ENCODE results near the gene MTUS2. TPM values are rescaled to one million over a fixed set of nuclear protein-coding genes. Genes with fewer than 3 reads are reported as not detected.

The MTUS2 gene
- total and polyA plus RNA-seq, 2 of the 8 experiments (the other 6 are each of a cell fraction or from before 2014, with no cell fraction given) = 0.18 to 0.80 TPM

DNA sequence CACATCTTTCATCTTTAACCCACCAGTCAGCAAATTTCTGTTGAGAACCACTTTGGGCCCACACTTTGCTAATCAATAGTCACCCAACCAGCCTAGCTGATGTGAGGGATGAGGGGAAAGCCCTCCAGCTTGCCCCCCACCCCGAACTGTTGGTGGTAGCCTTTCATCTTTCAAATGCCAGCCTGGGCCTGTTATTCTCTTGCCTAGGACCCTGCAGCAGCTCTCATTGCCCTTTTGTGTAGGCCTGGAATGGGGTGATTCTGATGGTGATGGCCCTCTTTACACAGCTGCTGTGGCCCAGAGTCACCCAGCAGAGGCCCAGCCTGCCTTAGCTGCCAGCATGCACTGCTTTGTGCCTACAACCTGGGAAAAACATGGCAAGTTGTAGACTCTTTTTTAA, 480.9 kb downstream of the MTUS2 start (continued):
- no peak for TF ChIP-seq KDM4A (IDR thresholded peaks at IDR 0.05; ENCODE audit: low read depth, low read length, severe bottlenecking)
- TF ChIP-seq SUZ12 (IDR thresholded peaks at IDR 0.05; ENCODE audit: low read length) = no peak
- TF ChIP-seq RXRA (IDR thresholded peaks at IDR 0.05; ENCODE audit: insufficient read depth, low read depth, low read length) = no peak
- TF ChIP-seq BCL11A (IDR thresholded peaks at IDR 0.05; ENCODE audit: low read depth in 2 of 2, low read length in 2 of 2) = no peak
- TF ChIP-seq, protein P1, sequence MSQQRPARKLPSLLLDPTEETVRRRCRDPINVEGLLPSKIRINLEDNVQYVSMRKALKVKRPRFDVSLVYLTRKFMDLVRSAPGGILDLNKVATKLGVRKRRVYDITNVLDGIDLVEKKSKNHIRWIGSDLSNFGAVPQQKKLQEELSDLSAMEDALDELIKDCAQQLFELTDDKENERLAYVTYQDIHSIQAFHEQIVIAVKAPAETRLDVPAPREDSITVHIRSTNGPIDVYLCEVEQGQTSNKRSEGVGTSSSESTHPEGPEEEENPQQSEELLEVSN (IDR thresholded peaks at IDR 0.05) = no peak
- no peak; the same call in 1 of the 2 replicates for TF ChIP-seq MAFK (IDR thresholded peaks at IDR 0.05; ENCODE audit: low read depth, low read length)
- no peak for TF ChIP-seq SIX5 (IDR thresholded peaks at IDR 0.05; ENCODE audit: low read depth, low read length)
- no peak for TF ChIP-seq CREB1 (IDR thresholded peaks at IDR 0.05)
- peak; percentile 18; the same call in 1 of the 2 replicates for TF ChIP-seq TEAD4 (IDR thresholded peaks at IDR 0.05; ENCODE audit: low read depth, low read length)
- no peak for TF ChIP-seq SP1 (IDR thresholded peaks at IDR 0.05; ENCODE audit: low read depth, low read length)
- TF ChIP-seq GABPA (IDR thresholded peaks at IDR 0.05; ENCODE audit: borderline replicate concordance, insufficient read depth, low read length) = no peak
- TF ChIP-seq CHD1 (IDR thresholded peaks at IDR 0.05; ENCODE audit: low read depth, low read length) = no peak
